Measurements from ENCODE around the gene NHERF1.

DNA sequence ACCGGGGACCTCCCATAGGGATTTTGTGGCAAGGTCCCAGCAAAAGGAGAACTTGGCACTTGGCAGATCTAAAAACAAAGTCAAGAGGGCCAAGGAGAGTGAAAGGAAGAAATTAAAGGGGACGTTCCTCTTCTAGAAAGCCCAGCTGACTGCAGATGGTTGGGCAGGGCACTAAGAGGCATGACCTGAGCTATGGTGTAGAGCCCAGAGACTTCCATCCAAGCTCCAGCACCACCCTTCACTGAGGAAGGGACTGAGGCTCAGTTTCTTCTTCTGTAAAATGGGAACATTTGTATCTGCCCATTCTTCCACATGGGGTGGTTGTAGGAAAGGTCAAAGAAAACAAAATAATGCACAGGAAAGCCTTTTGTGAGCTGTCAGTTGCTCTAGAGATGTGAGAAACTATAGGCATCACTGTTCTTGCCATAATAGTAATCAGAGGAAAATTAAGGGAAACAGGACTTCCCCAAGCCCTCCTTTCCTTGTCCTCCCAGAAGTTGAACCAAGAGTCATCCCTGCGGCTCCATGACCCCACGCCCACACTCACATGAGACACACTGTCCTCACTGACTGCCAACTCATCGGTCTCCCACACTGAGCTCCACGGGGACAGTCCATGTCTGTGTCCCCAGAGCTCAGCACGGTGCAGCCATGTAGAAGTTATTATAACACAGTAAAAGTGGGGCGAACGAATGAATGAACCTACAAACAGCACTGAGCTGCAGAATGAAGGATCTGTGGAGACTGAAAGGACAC is 46.1 kb upstream of the NHERF1 start:
- TF ChIP-seq GATA2 (IDR thresholded peaks at IDR 0.05; ENCODE audit: low read depth, low read length) (no peak), GATA3 (IDR thresholded peaks at IDR 0.05; ENCODE audit: low read depth, low read length) (no peak)

Measured in SH-SY5Y (cell line).